K562 (cell line): ENCODE data around the gene ERICH2. TPM values are rescaled to one million over a fixed set of nuclear protein-coding genes. Genes with fewer than 3 reads are reported as not detected.
A peak's percentile ranks its signal among the peaks of the same experiment; 100 is the strongest.

Experiments used
- ETV6 ChIP-seq, 3 experiments: fragments of 150-350 bp in 1 of 3; sonication (generic) in 1 of 3; formaldehyde crosslinking in 1 of 3; IDR thresholded peaks; 2 replicates each; pipeline versions ENCODE4 v1.6.1 to v1.8.0; 2014 to 2022; ENCODE audit warnings: borderline replicate concordance in 2 of 3, low read depth in 2 of 3, antibody characterized with exemption in 1 of 3, low read length in 1 of 3, mild to moderate bottlenecking in 1 of 3, missing genetic modification reagents in 1 of 3
- FOXM1 ChIP-seq, 2 experiments: fragments of 450-650 bp in 1 of 2; sonication (generic) in 1 of 2; formaldehyde crosslinking in 1 of 2; IDR thresholded peaks; 2 replicates each; pipeline versions ENCODE4 v1.6.1 to v1.9.0; 2017 to 2022; ENCODE audit warnings: low read depth in 2 of 2, mild to moderate bottlenecking in 2 of 2, missing genetic modification reagents in 1 of 2, moderate library complexity in 1 of 2
- MTA3 ChIP-seq: fragments of 450-650 bp; formaldehyde crosslinking; IDR thresholded peaks from 2 replicates; pipeline ENCODE4 v1.6.1; 2017; ENCODE audit warnings: mild to moderate bottlenecking, borderline replicate concordance
- NR2C1 ChIP-seq, 2 experiments: fragments of 450-650 bp; IDR thresholded peaks; 2 replicates each; pipeline ENCODE4 v1.6.1; 2017; ENCODE audit warnings: mild to moderate bottlenecking in 2 of 2, antibody characterized with exemption in 1 of 2, inconsistent platforms in 1 of 2, missing compliant biosample characterization in 1 of 2, missing genetic modification characterization in 1 of 2
- RUNX1 ChIP-seq: sonication (generic); IDR thresholded peaks from 2 replicates; pipeline ENCODE4 v1.6.1; 2016; ENCODE audit warnings: antibody characterized with exemption, low read depth
- SNRNP70 ChIP-seq: fragments of 200-400 bp; formaldehyde crosslinking; optimal IDR thresholded peaks from 2 replicates; pipeline ENCODE3; 2017; ENCODE audit warnings: low read depth, low read length
- TAF9B ChIP-seq: fragments of 450-650 bp; IDR thresholded peaks from 2 replicates; pipeline ENCODE4 v1.6.1; 2018; ENCODE audit warnings: mild to moderate bottlenecking; ENCODE audit not compliant: partially characterized antibody
- TOE1 ChIP-seq, 2 experiments: fragments of 450-650 bp in 1 of 2; sonication (generic) in 1 of 2; formaldehyde crosslinking in 1 of 2; IDR thresholded peaks; 2 replicates each; pipeline versions ENCODE4 v1.7.1 to v1.8.0; 2016 to 2022; ENCODE audit warnings: borderline replicate concordance in 2 of 2, mild to moderate bottlenecking in 2 of 2, antibody characterized with exemption in 1 of 2, inconsistent platforms in 1 of 2, low read depth in 1 of 2, missing genetic modification reagents in 1 of 2, moderate library complexity in 1 of 2
- ZBTB43 ChIP-seq: sonication (generic); formaldehyde crosslinking; IDR thresholded peaks from 2 replicates; pipeline ENCODE4 v1.8.0; 2023; ENCODE audit warnings: mild to moderate bottlenecking, missing genetic modification reagents
- ZNF143 ChIP-seq: sonication (generic); formaldehyde crosslinking; IDR thresholded peaks from 2 replicates; pipeline ENCODE4 v1.9.0; 2022; ENCODE audit warnings: mild to moderate bottlenecking, missing genetic modification reagents
- ZNF146 ChIP-seq: IDR thresholded peaks from one replicate; pipeline ENCODE4 v1.6.1; 2018; ENCODE audit warnings: missing compliant biosample characterization; ENCODE audit not compliant: unreplicated experiment
- ZNF253 ChIP-seq: fragments of 250-450 bp; sonication (Bioruptor Pico); conservative IDR thresholded peaks from 2 replicates; pipeline ENCODE4 v1.6.1; 2021; ENCODE audit warnings: mild to moderate bottlenecking
- ZNF316 ChIP-seq: fragments of 450-650 bp; IDR thresholded peaks from 2 replicates; pipeline ENCODE4 v1.6.1; 2016
- polyA plus RNA-seq, 8 experiments: library from polyadenylated mRNA; depleted of rRNA in 4 of 8; stranded (reverse) in 5 of 8; unstranded in 3 of 8; fragments of >200 nt; fragmentation: Nextera tagmentation in 2 of 8; fragmentation: Illumina TruSeq in 1 of 8; extraction: Ambion mirVana in 2 of 8; extraction: Trizol in 1 of 8; gene quantifications; 2 replicates each; pipeline versions ENCODE4 v1.2.1 to v1.2.3, GENCODE V29; 2011 to 2014; ENCODE audit warnings: inconsistent platforms in 1 of 8, missing spikeins in 1 of 8
- total RNA-seq, 7 experiments: library from RNA; depleted of rRNA in 6 of 7; stranded (reverse); fragments of >200 nt in 6 of 7; fragmentation: Illumina TruSeq in 2 of 7; extraction: Trizol in 2 of 7; gene quantifications; 2 replicates each; pipeline versions ENCODE4 v1.2.1 to v1.2.3, GENCODE V29; 2011 to 2021; ENCODE audit warnings: low replicate concordance in 1 of 7
- TF ChIP-seq, protein P1 (sequence below): sonication (generic); formaldehyde crosslinking; IDR thresholded peaks from 2 replicates; pipeline ENCODE4 v1.4.0; 2020; ENCODE audit warnings: mild to moderate bottlenecking, missing genetic modification reagents
- TF ChIP-seq, protein P2 (sequence below): fragments of 450-650 bp; IDR thresholded peaks from 2 replicates; pipeline ENCODE4 v1.6.1; 2016; ENCODE audit warnings: missing biosample characterization, missing genetic modification characterization
- TF ChIP-seq, protein P3 (sequence below): fragments of 200-800 bp; sonication (Bioruptor generic); IDR thresholded peaks from 2 replicates; pipeline ENCODE4 v1.6.1; 2017; ENCODE audit warnings: missing genetic modification characterization, missing compliant biosample characterization
- TF ChIP-seq, protein P4 (sequence below), 3 experiments: IDR thresholded peaks in 2 of 3; conservative IDR thresholded peaks in 1 of 3; 2 replicates each; pipeline ENCODE4 v1.5.1; 2011 to 2012; ENCODE audit warnings: low read length in 3 of 3, mild to moderate bottlenecking in 3 of 3, control low read depth in 2 of 3, improper control_type of control experiment in 1 of 3, inconsistent platforms in 1 of 3, low read depth in 1 of 3, mixed read lengths in 1 of 3, moderate library complexity in 1 of 3; ENCODE audit not compliant: insufficient read depth in 2 of 3

The ERICH2 gene
- total and polyA plus RNA-seq, 9 of the 15 experiments (the other 6 are each of a cell fraction or from before 2014, with no cell fraction given): 0.85 to 2.4 (median 1.6) TPM

DNA sequence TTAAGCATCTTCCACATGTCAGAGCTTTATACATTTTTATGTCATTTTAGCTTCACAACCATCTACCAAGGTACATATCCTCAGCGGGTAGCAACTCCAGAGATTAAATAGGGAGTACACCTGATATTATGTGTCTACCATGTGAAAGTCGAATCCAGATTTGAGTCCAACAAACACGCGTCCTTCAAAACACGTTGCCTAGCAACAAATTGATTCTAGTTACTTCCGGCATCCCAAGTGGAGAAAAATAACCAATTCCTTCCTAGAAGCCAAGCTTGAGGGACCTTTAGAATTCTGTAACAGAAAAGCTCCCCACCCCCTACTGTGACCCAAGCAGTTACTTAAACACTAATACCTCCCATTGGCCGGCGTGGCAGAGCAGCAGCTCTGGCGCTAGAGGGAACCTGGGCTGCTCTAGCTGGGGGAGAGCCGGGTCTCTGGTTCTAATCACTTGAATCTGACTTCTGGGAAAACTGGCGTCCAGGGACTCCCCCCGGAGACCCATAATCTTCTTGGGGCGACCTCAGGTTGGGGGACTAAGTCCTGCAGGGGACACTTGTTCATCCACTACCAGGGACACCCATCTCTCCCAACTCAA lies at the start of gene ERICH2 (continued):
- TF ChIP-seq, protein P1, sequence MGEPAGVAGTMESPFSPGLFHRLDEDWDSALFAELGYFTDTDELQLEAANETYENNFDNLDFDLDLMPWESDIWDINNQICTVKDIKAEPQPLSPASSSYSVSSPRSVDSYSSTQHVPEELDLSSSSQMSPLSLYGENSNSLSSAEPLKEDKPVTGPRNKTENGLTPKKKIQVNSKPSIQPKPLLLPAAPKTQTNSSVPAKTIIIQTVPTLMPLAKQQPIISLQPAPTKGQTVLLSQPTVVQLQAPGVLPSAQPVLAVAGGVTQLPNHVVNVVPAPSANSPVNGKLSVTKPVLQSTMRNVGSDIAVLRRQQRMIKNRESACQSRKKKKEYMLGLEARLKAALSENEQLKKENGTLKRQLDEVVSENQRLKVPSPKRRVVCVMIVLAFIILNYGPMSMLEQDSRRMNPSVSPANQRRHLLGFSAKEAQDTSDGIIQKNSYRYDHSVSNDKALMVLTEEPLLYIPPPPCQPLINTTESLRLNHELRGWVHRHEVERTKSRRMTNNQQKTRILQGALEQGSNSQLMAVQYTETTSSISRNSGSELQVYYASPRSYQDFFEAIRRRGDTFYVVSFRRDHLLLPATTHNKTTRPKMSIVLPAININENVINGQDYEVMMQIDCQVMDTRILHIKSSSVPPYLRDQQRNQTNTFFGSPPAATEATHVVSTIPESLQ: peak; percentile 68
- TF ChIP-seq ZNF316 (0 out of 2 replicates have a peak, but pooled peaks have one; percentile 3), FOXM1 (IDR thresholded peaks at IDR 0.05; ENCODE audit: low read depth) (peak; percentile 42), FOXM1 (CRISPR knock-in tag; IDR thresholded peaks at IDR 0.05; ENCODE audit: low read depth) (no peak), ZBTB43 (no peak), SNRNP70 (no peak), RUNX1 (no peak), MTA3 (peak; percentile 72; the same call in 1 of the 2 replicates), ZNF143 (CRISPR knock-in tag) (no peak), ETV6 (IDR thresholded peaks at IDR 0.05; ENCODE audit: borderline replicate concordance in 1 of 2, low read depth in 2 of 2, low read length in 1 of 2) (no peak), ETV6 (CRISPR knock-in tag; IDR thresholded peaks at IDR 0.05; ENCODE audit: borderline replicate concordance) (no peak), ZNF146 (CRISPR knock-in tag) (no peak), NR2C1 (IDR thresholded peaks at IDR 0.05) (no peak), NR2C1 (tag; IDR thresholded peaks at IDR 0.05) (no peak), TOE1 (IDR thresholded peaks at IDR 0.05; ENCODE audit: borderline replicate concordance) (0 out of 2 replicates have a peak, but pooled peaks have one; percentile 57), TOE1 (CRISPR knock-in tag; IDR thresholded peaks at IDR 0.05; ENCODE audit: borderline replicate concordance, low read depth) (no peak), ZNF253 (no peak), TAF9B (peak; percentile 10)
- TF ChIP-seq, protein P2, sequence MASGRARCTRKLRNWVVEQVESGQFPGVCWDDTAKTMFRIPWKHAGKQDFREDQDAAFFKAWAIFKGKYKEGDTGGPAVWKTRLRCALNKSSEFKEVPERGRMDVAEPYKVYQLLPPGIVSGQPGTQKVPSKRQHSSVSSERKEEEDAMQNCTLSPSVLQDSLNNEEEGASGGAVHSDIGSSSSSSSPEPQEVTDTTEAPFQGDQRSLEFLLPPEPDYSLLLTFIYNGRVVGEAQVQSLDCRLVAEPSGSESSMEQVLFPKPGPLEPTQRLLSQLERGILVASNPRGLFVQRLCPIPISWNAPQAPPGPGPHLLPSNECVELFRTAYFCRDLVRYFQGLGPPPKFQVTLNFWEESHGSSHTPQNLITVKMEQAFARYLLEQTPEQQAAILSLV (tag): no peak
- TF ChIP-seq, protein P3, sequence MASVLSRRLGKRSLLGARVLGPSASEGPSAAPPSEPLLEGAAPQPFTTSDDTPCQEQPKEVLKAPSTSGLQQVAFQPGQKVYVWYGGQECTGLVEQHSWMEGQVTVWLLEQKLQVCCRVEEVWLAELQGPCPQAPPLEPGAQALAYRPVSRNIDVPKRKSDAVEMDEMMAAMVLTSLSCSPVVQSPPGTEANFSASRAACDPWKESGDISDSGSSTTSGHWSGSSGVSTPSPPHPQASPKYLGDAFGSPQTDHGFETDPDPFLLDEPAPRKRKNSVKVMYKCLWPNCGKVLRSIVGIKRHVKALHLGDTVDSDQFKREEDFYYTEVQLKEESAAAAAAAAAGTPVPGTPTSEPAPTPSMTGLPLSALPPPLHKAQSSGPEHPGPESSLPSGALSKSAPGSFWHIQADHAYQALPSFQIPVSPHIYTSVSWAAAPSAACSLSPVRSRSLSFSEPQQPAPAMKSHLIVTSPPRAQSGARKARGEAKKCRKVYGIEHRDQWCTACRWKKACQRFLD (CRISPR knock-in tag): peak; percentile 3; the same call in 1 of the 2 replicates
- TF ChIP-seq, protein P4, sequence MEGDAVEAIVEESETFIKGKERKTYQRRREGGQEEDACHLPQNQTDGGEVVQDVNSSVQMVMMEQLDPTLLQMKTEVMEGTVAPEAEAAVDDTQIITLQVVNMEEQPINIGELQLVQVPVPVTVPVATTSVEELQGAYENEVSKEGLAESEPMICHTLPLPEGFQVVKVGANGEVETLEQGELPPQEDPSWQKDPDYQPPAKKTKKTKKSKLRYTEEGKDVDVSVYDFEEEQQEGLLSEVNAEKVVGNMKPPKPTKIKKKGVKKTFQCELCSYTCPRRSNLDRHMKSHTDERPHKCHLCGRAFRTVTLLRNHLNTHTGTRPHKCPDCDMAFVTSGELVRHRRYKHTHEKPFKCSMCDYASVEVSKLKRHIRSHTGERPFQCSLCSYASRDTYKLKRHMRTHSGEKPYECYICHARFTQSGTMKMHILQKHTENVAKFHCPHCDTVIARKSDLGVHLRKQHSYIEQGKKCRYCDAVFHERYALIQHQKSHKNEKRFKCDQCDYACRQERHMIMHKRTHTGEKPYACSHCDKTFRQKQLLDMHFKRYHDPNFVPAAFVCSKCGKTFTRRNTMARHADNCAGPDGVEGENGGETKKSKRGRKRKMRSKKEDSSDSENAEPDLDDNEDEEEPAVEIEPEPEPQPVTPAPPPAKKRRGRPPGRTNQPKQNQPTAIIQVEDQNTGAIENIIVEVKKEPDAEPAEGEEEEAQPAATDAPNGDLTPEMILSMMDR (IDR thresholded peaks at IDR 0.05 in 2 of 3, conservative IDR thresholded peaks at IDR 0.05 in 1 of 3; ENCODE audit: insufficient read depth in 2 of 3, low read depth in 1 of 3, low read length in 3 of 3): peak; percentile 44 to 50 (median 45); a peak in 5 of 6 replicates
